Posterior cingulate gyrus (tissue), 11 donors: ENCODE data around the gene POM121C.
A peak's percentile ranks its signal among the peaks of the same experiment; 100 is the strongest.
"Not testable (repeated sequence)": the region's sequence is repeated elsewhere in the genome, so short reads cannot be mapped to it uniquely, and the experiment has no call there.

Source experiments
- DNase-seq, 10 donors: peaks; one replicate each; pipeline versions ENCODE4 v3.0.0 to v3.0.0-alpha.2; 2020 to 2021; ENCODE audit warnings: mixed read lengths in 3 of 10
- intact Hi-C: fragments of 100-400 bp; cut with DNase I; formaldehyde crosslinking; loops from one replicate; pipeline ENCODE4 v1.15.1; 2023

The POM121C gene

GRCh38 chr7:75485979-75486643 lies at the start of gene POM121C:
POM121C (minus strand) TSS chr7:75486299; CDS start chr7:75441496, 44,803 bp downstream.
- intact Hi-C loops = not testable (repeated sequence)
- DNase-seq = peak; percentile 79 to 98 (median 92)

DNA sequence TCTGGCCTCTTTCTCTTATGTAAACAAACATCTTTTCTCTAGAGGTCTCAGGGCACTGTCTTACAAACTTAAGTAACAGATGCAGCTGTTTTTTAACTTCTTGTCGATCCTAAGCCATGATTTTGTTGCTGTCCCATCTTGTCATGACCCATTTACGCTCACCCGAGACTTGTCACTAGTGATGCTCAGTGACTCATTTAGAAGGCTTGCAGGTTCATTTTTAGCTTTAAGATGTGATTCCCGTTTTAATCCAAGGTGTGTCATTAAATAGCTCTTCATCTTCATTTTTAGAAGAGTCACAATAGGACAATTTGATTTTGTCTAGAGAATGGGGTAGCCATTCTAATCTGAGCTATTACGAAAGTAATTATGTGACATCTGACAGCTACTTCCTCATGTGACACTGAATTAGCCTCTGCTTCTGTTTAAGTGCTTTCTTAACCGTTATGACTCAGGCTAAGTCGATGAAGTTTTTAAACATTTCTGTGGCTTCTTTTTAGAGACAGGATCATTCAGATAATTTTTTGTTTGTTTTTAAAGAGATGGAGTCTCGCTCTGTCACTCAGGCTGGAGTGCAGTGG lies 48.7 kb upstream of the POM121C start:
- intact Hi-C loops = no loop called here
- no peak for DNase-seq

GRCh38 chr7:75533926-75534325 lies 47.8 kb upstream of the POM121C start:
- intact Hi-C loops = no loop called here
- DNase-seq = peak in 1 of 10 donors; percentile 21

- peak in 1 of 10 donors; percentile 22 for DNase-seq
- intact Hi-C loops = no loop called here
These were observed 46.5 kb upstream of the POM121C start for GRCh38 chr7:75532639-75533038.

DNA sequence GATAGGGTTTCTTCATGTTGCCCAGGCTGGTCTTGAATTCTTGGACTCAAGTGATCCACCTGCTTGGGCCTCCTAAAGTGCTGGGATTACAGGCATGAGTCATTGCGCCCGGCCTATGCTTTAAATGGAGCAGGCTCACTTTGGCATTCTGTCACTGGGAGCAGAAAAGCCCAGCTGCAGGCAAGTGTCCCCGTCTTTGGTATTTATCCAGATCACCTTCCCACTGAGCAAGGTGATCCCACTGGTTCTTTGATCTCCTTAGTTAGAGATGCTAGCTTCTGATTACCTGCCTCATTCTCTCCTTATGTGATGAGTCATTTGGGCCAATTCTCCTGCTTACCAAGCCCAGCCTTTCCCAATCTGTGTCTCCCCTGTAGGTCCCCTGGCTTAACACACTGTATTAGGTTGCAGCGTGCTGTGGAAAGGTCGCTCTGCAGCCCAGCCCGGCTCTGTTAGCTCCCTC lies 45.3 kb upstream of the POM121C start:
- intact Hi-C loops = no loop called here
- DNase-seq = peak in 1 of 10 donors; percentile 16

DNA sequence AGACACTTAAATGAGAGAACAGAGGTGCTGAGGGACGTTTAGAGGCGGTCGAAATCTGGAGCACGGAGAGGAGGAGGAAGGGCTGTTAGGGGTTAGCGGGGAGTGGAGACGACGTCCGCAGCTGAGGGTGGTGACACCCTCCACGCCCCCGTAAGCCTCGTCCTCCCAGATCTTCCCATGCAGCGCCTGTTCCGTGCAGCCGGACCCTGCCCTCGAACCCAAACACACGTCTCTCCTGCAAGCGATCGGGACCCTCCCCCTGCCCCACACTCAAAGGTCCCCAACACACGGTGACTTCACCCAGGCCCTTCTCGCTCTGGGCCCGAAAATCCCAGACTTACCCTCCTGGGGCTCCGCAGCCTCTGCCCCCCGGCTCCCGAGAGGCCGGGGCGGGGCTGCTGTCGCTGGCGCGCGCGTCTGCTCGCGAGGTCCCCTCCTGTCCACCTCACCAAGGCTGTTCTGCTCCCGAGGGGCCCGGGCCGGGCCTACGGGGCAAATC lies 41.2 kb upstream of the POM121C start:
- intact Hi-C loops = not testable (repeated sequence)
- DNase-seq = peak in 2 of 10 donors; percentile 66 to 83

GRCh38 chr7:75521727-75522126 lies 35.6 kb upstream of the POM121C start:
- DNase-seq, intact Hi-C loops: not testable (repeated sequence)

DNA sequence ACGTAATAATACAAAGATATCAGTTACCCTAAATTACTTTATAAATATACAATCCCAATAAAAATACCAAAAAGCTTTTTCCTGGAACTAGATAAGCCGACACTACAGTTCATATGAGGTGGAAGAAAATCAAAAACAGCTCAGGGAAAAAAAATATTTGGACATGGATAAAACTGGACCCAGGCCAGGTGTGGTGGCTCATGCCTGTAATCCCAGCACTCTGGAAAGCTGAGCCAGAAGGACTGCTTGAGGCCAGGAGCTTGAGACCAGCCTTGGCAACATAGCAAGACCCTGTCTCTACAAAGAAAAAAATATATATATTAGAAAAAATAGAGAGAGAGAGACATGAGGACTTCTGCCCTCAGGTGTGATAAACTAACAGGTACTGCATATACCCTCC lies 32.7 kb upstream of the POM121C start:
- DNase-seq, intact Hi-C loops: not testable (repeated sequence)

DNA sequence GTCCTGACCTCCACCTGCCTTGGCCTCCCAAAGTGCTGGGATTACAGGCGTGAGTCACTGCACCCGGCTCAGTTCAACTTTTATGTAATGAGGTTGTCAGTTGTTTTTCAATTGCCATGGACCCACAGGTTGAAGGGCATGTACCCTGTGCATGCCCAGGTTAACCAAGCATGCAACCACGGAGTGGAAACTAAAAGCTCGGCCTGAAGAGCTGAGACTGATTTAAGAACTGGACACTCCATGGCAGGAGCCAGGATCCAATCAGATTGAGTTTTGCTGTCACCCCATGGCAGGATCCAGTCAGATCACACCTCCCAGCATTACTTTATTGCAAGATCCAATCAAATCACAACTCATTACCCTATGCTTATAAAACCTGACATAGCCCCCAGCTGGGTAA lies 22.9 kb upstream of the POM121C start:
- intact Hi-C loops = not testable (repeated sequence)

GRCh38 chr7:75492020-75492419 lies 5.9 kb upstream of the POM121C start, which contains the start of gene SPDYE5:
SPDYE5 (plus strand) TSS chr7:75492320; CDS start chr7:75494048, 1,728 bp downstream.
- intact Hi-C loops, DNase-seq: not testable (repeated sequence)

More for the DNA sequence above, 22.9 kb upstream of the POM121C start:
- DNase-seq = not testable (repeated sequence)

- DNase-seq, intact Hi-C loops: not testable (repeated sequence)
These were observed 632 bp downstream of the POM121C start for GRCh38 chr7:75485355-75485978.

DNA sequence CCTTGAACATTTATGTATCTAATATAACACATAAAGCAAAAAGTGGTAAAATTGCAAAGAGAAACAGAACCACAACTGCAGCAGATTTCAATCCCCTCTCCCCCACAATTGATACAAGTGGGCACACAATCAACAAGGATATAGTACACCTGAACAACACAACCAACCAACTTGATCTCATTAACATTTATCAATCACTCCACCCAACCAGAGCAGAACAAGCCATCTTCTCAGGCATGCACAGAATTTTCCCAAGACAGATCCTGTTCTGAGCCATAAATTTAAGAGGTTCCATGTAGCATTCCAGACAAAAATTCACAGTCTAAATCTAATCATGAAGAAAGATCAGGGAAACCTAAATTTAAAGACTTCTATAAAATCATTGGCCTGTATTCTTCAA lies 5.8 kb downstream of the POM121C start:
- intact Hi-C loops, DNase-seq: not testable (repeated sequence)

DNA sequence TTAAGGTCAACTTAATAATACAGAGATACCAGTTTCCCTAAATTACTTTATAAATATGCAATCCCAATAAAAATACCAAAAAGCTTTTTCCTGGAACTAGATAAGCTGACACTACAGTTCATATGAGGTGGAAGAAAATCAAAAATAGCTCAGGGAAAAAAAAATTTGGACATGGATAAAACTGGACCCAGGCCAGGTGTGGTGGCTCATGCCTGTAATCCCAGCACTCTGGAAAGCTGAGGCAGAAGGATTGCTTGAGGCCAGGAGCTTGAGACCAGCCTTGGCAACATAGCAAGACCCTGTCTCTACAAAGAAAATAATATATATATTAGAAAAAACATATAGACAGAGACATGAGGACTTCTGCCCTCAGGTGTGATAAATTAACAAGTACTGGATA lies 8.6 kb downstream of the POM121C start:
- intact Hi-C loops, DNase-seq: not testable (repeated sequence)

GRCh38 chr7:75470166-75470565 lies 15.9 kb downstream of the POM121C start:
- intact Hi-C loops = not testable (repeated sequence)

GRCh38 chr7:75460541-75460940 lies 25.6 kb downstream of the POM121C start:
- DNase-seq, intact Hi-C loops: not testable (repeated sequence)

More at GRCh38 chr7:75470166-75470565, 15.9 kb downstream of the POM121C start:
- not testable (repeated sequence) for DNase-seq

DNA sequence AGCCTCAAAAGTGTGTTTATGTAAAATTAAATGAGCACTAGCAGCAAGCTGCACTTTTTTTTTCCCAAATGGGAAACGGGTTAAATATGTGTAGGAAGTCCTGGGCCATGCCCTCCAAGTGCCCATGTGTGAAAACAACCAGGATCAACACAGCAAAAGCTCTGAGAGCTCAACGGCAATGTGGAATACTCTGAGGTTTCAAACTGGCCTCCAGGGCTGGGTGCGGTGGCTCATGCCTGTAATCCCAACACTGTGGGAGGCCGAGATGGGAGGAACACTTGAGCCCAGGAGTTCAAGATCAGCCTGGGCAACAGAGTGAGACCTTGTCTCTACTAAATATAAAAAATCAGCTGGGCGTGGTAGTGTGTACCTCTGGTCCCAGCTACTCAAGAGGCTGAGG lies 28.1 kb downstream of the POM121C start:
- DNase-seq, intact Hi-C loops: not testable (repeated sequence)

DNA sequence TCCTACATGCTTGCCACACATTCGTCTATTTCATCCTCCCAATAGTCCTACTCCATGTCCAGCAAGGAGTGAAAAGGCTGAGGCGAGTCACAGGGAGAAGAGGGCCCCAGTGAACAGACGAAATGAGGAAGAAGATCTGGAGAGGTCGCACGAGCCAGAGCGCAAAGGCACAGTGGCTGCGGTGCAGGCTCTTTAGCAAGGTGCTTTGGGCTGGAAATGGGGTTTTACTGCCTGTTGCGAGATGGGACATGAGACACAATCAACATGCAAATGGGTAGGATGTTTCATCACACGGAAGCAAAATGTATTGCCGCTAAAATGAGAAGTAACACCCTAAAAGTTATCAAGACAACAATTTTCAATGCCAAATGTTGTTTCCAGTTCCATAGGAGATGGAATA lies 29.7 kb downstream of the POM121C start:
- intact Hi-C loops = not testable (repeated sequence)

GRCh38 chr7:75452494-75452955 lies 33.6 kb downstream of the POM121C start:
- DNase-seq, intact Hi-C loops: not testable (repeated sequence)

More for the DNA sequence above, 29.7 kb downstream of the POM121C start:
- DNase-seq = not testable (repeated sequence)

- DNase-seq, intact Hi-C loops: not testable (repeated sequence)
These were observed 36.2 kb downstream of the POM121C start for GRCh38 chr7:75449946-75450345.

DNA sequence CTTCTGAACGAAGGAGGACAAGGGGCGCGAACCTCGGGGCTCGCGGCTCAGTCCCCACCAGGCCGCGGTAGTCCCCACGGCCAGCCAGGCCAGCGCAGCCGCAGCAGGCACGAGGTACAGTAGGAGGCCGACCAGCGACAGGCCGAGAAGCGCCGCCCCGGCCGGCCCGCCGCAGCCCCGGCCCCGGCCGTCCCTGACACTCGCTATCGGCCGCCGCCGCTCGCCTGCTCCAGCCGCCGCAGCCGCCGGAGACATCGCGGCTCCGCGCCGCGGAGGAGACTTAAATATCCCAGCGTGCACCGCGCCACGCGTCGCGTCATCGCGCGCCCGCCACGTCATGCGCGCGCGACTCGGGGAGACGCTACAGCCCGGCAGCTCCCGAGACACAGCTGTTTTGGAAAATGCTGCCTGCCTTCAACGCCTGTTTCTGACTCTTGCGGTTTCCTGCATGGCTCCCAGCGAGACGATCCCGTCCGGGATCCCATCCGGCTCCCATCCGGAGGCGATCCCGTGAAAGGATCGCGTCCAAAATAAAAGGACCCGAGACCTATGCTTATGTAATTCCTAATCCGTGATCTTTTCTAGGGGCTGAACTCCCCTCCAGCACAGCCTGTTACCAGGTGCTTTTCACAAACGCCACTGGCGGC lies 43.5 kb downstream of the POM121C start:
- intact Hi-C loops = not testable (repeated sequence)
- DNase-seq = peak in 3 of 10 donors; percentile 15 to 84 (median 33)
